ENCODE results near the gene KLK15. TPM values are rescaled to one million over a fixed set of nuclear protein-coding genes. Genes with fewer than 3 reads are reported as not detected.

The KLK15 gene
- total and polyA plus RNA-seq, 2 of the 4 experiments (the other 2 are of a cell fraction) = not detected

- Histone ChIP-seq H4K20me1 (ENCODE audit: insufficient read depth, low read length) (no peaks in the 10 kb centered on the region), H2AK9ac (replicated peaks; ENCODE audit: low read depth, low read length, poor library complexity) (no peak overlapping the region), H3K56ac (ENCODE audit: extremely low read depth, insufficient read depth, low read length) (no peak overlapping the region), H4K8ac (ENCODE audit: low read depth in 2 of 2, low read length in 2 of 2) (no peak overlapping the region), H2BK5ac (ENCODE audit: low read depth, low read length, poor library complexity, severe bottlenecking) (no peak overlapping the region), H4K5ac (ENCODE audit: low read depth, low read length) (no peak overlapping the region), H3K4ac (ENCODE audit: low read depth, low read length) (no peak overlapping the region), H3K9ac (ENCODE audit: low read depth, low read length) (no peak overlapping the region), H3K79me1 (ENCODE audit: low read depth in 1 of 2, low read length in 2 of 2) (no peaks in the 10 kb centered on the region), H3K23ac (ENCODE audit: low read depth, low read length) (no peak overlapping the region), H3K18ac (ENCODE audit: low read depth, low read length) (no peak overlapping the region), H3K27ac (ENCODE audit: insufficient read depth, low read length) (no peak overlapping the region), H3K9me3 (ENCODE audit: control insufficient read depth, insufficient read depth, low read length) (no peaks in the 10 kb centered on the region), H2BK20ac (ENCODE audit: low read depth, low read length) (no peak overlapping the region), H3K4me1 (ENCODE audit: control insufficient read depth, insufficient read depth, low read length) (no peaks in the 10 kb centered on the region), H2BK120ac (ENCODE audit: low read depth, low read length) (no peak overlapping the region), H2AFZ (replicated peaks; ENCODE audit: low read length, poor library complexity) (no peak overlapping the region), H3K4me3 (ENCODE audit: insufficient read depth, low read depth, low read length) (no peak overlapping the region), H3K9me1 (ENCODE audit: insufficient read depth, low read length) (no peaks in the 10 kb centered on the region), H3K27me3 (ENCODE audit: control insufficient read depth, insufficient read depth, low read length) (no peaks in the 10 kb centered on the region; the same call in 1 of the 2 replicates), H4K91ac (ENCODE audit: insufficient read depth, low read depth, low read length) (no peak overlapping the region), H3K4me2 (ENCODE audit: low read depth, low read length) (no peak overlapping the region), H3K36me3 (ENCODE audit: control insufficient read depth, insufficient read depth, low read length) (no peaks in the 10 kb centered on the region), H2AK5ac (ENCODE audit: low read depth, low read length) (no peak overlapping the region), H2BK15ac (ENCODE audit: low read depth, low read length) (no peak overlapping the region), H3K14ac (replicated peaks; ENCODE audit: low read depth, low read length) (no peak overlapping the region)
- intact Hi-C loops (cut with micrococcal nuclease) = no loop called here
- ATAC-seq (ENCODE audit: low read depth) (no peak), DNase-seq (no peak)
- no peak for TF ChIP-seq CTCF (conservative IDR thresholded peaks at IDR 0.05; ENCODE audit: low read depth, low read length)
- TF ChIP-seq MXI1 (IDR thresholded peaks at IDR 0.05; ENCODE audit: borderline replicate concordance, low read depth, low read length) = no peak
- no peak for TF ChIP-seq USF2 (IDR thresholded peaks at IDR 0.05; ENCODE audit: low read depth, low read length)
- TF ChIP-seq MAFK (IDR thresholded peaks at IDR 0.05; ENCODE audit: low read depth, low read length) = no peak
- TF ChIP-seq RFX5 (IDR thresholded peaks at IDR 0.05; ENCODE audit: low read depth, low read length) = no peak
- no peak for TF ChIP-seq CEBPB (IDR thresholded peaks at IDR 0.05; ENCODE audit: low read depth, low read length)
- TF ChIP-seq ELK1 (IDR thresholded peaks at IDR 0.05; ENCODE audit: borderline replicate concordance, low read depth, low read length) = no peak
- WGBS, 2 experiments (ENCODE audit: extremely low coverage in 2 of 2, insufficient read length in 1 of 2) = no CpG with 5 or more reads among the region's 6 CpGs
- ChIA-PET POLR2A (ENCODE audit: unreplicated experiment) (no interaction called here), CTCF (no interaction called here)
- no TSS peak for BruUV-seq (replicated peaks)
- in situ Hi-C loops (cut with MboI; ENCODE audit: low sequenced_read_pairs) = no loop called here
- dilution Hi-C loops (cut with HindIII; ENCODE audit: low sequenced_read_pairs, unreplicated experiment) = no loop called here
These were observed 8.8 kb upstream of the KLK15 start for GRCh38 chr19:50842130-50842529.

Data from IMR-90 (cell line).